Immature natural killer cell (primary cell): Measurements from ENCODE around the gene ATOH1. TPM values are rescaled to one million over a fixed set of nuclear protein-coding genes. Genes with fewer than 3 reads are reported as not detected.

Experiments
- DNase-seq, 3 donors: peaks; one replicate each; pipeline ENCODE4 v3.0.0; 2022; ENCODE audit warnings: mixed read lengths in 1 of 3
- H3K27ac Mint-ChIP-seq, 6 donors: one replicate each; pipeline ENCODE4 v1.8.0; 2020; ENCODE audit warnings: mixed read lengths in 6 of 6, mild to moderate bottlenecking in 5 of 6, inconsistent platforms in 4 of 6, moderate library complexity in 3 of 6
- H3K27me3 Mint-ChIP-seq, 3 donors: one replicate each; pipeline ENCODE4 v1.8.0; 2020 to 2021; ENCODE audit warnings: low read depth in 3 of 3, mild to moderate bottlenecking in 3 of 3, mixed read lengths in 3 of 3, moderate library complexity in 3 of 3, inconsistent platforms in 1 of 3
- H3K36me3 Mint-ChIP-seq, 3 donors: one replicate each; pipeline ENCODE4 v1.8.0; 2020; ENCODE audit warnings: mixed read lengths in 3 of 3, inconsistent platforms in 2 of 3, mild to moderate bottlenecking in 2 of 3
- H3K4me1 Mint-ChIP-seq, 2 donors: one replicate each; pipeline ENCODE4 v1.8.0; 2020; ENCODE audit warnings: inconsistent platforms in 2 of 2, mild to moderate bottlenecking in 2 of 2, mixed read lengths in 2 of 2, moderate library complexity in 1 of 2
- H3K4me3 Mint-ChIP-seq, 5 donors: one replicate each; pipeline ENCODE4 v1.8.0; 2020; ENCODE audit warnings: mild to moderate bottlenecking in 5 of 5, mixed read lengths in 5 of 5, inconsistent platforms in 3 of 5, moderate library complexity in 3 of 5
- H3K9me3 Mint-ChIP-seq, 6 donors: one replicate each; pipeline ENCODE4 v1.8.0; 2020; ENCODE audit warnings: mild to moderate bottlenecking in 6 of 6, mixed read lengths in 6 of 6, inconsistent platforms in 4 of 6, moderate library complexity in 3 of 6
- polyA plus RNA-seq, 3 donors: library from polyadenylated mRNA; unstranded; fragments of 300-500 nt; fragmentation: Illumina TruSeq; gene quantifications; one replicate each; pipeline ENCODE4 v1.2.3, GENCODE V29; 2021

ATOH1 gene
- polyA plus RNA-seq, 3 donors from 2014 or later = not detected

DNA sequence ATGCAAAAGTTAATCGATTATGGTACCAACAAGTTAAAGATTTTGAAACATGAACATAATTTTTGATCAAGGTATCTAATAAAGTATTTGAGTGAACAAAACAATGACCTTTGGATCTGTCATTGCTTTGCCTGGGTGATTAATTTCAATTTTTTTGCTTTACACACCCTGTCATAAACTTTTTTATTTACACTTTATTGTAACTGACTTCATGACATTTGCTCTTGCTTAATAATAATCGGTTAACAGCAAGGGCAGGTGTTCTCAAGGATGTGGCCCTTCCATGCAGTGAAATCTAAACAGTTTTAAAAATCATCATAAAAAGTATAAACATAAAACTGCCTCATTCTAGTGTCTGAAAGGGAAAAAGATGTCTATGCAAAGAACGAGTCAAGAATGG is 24.1 kb downstream of the ATOH1 start:
- DNase-seq = no peak
- H3K4me3 Mint-ChIP-seq = no peak overlapping the region

DNA sequence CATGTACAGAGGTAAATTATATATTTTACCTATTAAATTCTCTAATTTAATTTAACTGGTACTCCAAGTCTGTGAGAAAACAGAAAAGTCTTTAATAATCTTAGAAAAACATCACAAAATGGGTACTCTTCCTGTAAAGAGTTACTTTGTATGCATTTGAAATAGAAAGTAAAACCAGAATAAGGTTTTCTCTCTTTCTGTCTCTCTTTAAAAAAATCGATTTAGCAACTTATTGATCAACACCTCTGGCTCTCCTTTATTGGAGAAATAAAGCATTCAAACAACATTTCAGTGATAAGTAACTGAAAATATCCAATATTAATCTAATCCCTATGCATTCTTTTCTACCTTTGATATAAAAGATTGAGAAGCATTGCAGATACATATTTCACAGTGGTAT is 27.4 kb downstream of the ATOH1 start:
- Mint-ChIP-seq H3K9me3 (peaks cover 0 to 14% (median 7%) of the 10 kb centered on the region in 6 donors), H3K27ac (no peak overlapping the region)

More for the DNA sequence above, 24.1 kb downstream of the ATOH1 start:
- Mint-ChIP-seq H3K36me3 (no peaks in the 10 kb centered on the region), H3K27me3 (peaks cover 0 to 2% (median 0%) of the 10 kb centered on the region in 3 donors), H3K27ac (no peak overlapping the region), H3K4me1 (no peaks in the 10 kb centered on the region), H3K9me3 (peaks cover 0 to 7% (median 4%) of the 10 kb centered on the region in 6 donors)

DNA sequence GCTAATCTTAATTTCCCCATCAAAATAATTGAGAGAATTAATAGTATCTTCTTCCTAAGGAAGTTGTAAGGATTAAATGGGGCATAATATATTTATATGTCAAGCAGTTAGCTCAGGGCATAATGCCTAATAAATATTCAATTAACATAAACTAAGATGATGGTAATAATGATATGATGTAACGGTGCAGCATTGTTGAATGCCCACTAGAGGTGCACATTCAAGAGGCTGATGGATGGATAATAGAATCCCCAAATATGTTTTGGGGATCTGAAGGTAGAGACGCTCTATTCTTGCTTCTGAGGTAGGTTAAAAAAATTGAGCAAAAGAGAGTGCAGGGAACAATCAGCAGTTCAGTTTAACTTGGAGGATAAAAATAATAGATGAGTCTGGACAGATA is 37.1 kb downstream of the ATOH1 start:
- no peak for DNase-seq

More for the DNA sequence above, 27.4 kb downstream of the ATOH1 start:
- Mint-ChIP-seq H3K4me1 (no peaks in the 10 kb centered on the region), H3K36me3 (no peaks in the 10 kb centered on the region), H3K4me3 (no peak overlapping the region), H3K27me3 (peaks cover 0 to 2% (median 0%) of the 10 kb centered on the region in 3 donors)
- no peak for DNase-seq

DNA sequence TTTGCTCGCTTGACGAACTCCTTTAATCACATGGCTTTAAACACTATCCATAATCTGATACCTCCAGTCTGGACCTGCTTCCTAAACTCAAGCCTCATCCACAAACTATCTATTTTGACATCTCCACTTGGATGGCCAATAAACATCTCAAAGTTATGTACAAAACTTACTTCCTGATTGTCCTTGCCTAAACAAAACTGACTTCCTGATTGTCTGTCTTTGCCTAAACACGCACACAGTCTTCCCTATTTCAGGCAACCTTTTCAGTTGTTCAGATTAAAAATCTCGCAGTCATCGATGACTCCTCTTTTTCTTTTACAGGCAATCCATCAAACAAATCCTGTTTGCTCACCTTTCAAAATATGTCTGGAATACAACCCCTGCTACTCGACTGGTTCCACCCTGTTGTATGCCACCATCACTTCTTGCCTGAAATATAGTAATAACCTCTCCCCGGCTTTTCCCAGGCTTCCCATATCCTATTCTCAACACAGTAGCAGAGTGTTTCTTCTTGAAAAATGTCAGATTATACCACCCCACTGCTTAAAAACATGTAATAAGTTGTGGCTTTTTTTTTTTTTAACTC is 39.0 kb downstream of the ATOH1 start:
- no peak overlapping the region for H3K4me3 Mint-ChIP-seq
- H3K9me3 Mint-ChIP-seq = peaks cover 0 to 6% (median 2%) of the 10 kb centered on the region in 6 donors
- H3K36me3 Mint-ChIP-seq = no peaks in the 10 kb centered on the region
- H3K27me3 Mint-ChIP-seq = peaks cover 0 to 4% (median 0%) of the 10 kb centered on the region in 3 donors
- no peak for DNase-seq
- H3K4me1 Mint-ChIP-seq = no peaks in the 10 kb centered on the region
- H3K27ac Mint-ChIP-seq = no peak overlapping the region

More for the DNA sequence above, 37.1 kb downstream of the ATOH1 start:
- Mint-ChIP-seq H3K9me3 (peaks cover 0 to 11% (median 2%) of the 10 kb centered on the region in 6 donors), H3K27ac (no peak overlapping the region), H3K4me1 (no peaks in the 10 kb centered on the region), H3K36me3 (no peaks in the 10 kb centered on the region), H3K27me3 (peaks cover 0 to 4% (median 0%) of the 10 kb centered on the region in 3 donors), H3K4me3 (no peak overlapping the region)

DNA sequence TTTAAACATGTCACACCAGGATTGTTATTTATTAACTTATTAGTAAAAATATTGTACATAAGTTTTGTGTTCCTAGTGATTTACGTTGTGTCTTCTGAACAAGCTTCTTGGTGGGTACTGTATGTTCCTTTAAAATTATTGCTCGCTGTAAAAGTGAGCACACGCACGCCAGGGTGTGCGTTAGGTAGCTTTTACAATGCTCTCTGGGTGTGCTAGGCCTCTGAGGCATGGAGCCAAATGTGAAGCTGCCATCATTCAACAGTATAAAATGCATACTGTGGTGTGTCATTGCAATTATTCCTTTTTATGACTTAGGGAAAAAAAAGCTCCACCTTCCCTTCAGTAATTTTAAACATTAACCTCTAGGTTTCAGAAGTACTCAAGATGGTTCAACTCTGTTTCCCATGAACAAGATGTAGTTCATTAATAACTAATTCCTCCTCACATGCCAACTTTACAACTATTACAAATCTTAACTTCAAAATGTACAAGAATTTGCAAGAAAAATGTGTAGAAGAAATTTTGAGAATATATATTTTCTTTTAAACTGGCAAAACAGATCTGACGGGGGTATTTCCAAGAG is 42.4 kb downstream of the ATOH1 start:
- Mint-ChIP-seq H3K9me3 (peaks cover 0 to 4% (median 0%) of the 10 kb centered on the region in 6 donors), H3K36me3 (no peaks in the 10 kb centered on the region), H3K4me1 (no peaks in the 10 kb centered on the region)

DNA sequence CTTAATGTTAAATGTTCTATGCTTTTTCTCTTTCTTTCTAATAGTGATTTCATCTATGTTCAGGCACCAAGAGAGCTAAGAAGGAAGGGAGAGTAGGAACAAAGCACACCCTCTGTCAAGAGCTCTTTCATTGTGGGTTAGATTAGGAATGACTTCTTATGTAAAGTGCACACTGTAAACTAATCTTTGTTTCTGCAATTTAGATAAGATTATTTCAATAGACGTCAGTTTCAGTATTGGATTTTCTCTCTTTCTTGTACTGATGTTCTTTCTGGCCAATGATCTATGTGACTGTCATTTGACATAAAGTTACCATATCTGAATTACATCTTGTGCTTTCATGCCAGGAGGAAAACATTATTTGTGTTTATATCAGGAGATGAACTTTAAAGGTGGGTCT is 48.2 kb downstream of the ATOH1 start:
- no peaks in the 10 kb centered on the region for H3K36me3 Mint-ChIP-seq
- no peaks in the 10 kb centered on the region for H3K27me3 Mint-ChIP-seq
- H3K27ac Mint-ChIP-seq = no peak overlapping the region
- H3K9me3 Mint-ChIP-seq = peaks cover 5 to 24% (median 10%) of the 10 kb centered on the region in 6 donors
- DNase-seq = no peak
- no peaks in the 10 kb centered on the region for H3K4me1 Mint-ChIP-seq
- H3K4me3 Mint-ChIP-seq = no peak overlapping the region

More for the DNA sequence above, 42.4 kb downstream of the ATOH1 start:
- no peak overlapping the region for H3K4me3 Mint-ChIP-seq
- H3K27ac Mint-ChIP-seq = no peak overlapping the region
- H3K27me3 Mint-ChIP-seq = no peaks in the 10 kb centered on the region
- DNase-seq = no peak

DNA sequence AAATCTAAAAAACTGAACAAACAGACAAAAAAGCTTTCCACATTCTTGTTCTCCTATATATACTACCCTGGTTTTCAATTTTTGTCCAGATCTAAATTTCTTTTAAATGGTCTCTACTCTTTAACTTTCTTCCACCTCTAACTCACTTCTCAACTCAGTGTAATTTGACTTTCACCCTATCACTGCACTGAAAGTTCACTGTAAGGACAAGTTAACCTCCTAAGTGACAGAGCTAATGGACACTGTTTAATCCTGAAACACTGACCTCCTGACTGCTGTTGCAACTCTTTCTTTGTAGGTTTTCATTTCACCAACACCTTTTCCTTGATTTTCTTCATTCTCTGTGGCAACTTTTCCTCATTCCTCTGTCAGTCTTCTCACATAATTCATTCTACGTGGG is 50.0 kb downstream of the ATOH1 start:
- Mint-ChIP-seq H3K9me3 (peaks cover 5 to 24% (median 8%) of the 10 kb centered on the region in 6 donors), H3K4me1 (no peaks in the 10 kb centered on the region), H3K27ac (no peak overlapping the region), H3K36me3 (no peaks in the 10 kb centered on the region), H3K4me3 (no peak overlapping the region), H3K27me3 (no peaks in the 10 kb centered on the region)
- DNase-seq = no peak

DNA sequence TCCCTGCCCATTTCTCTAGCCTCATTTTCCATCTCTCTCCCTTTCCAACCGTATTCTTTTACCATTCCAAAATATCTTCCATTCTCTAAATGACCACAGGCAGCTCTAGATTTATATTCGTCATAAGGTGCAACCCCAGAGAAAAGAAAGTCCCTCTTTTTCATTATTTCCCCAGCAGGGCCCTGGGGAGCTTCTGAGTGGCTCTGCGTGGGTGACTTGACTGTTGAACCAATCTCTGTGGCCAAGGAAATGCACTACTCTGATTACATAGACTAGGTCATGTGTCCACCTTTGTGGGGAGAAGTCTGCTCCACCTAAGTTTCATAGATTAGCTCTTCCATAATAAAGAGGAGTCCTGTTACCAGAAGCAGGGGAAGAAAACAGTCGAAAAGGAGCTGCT is 51.4 kb downstream of the ATOH1 start:
- H3K4me3 Mint-ChIP-seq = no peak overlapping the region
- no peaks in the 10 kb centered on the region for H3K27me3 Mint-ChIP-seq
- H3K9me3 Mint-ChIP-seq = peaks cover 5 to 24% (median 8%) of the 10 kb centered on the region in 6 donors
- no peak for DNase-seq
- H3K27ac Mint-ChIP-seq = no peak overlapping the region
- no peaks in the 10 kb centered on the region for H3K36me3 Mint-ChIP-seq
- no peaks in the 10 kb centered on the region for H3K4me1 Mint-ChIP-seq
